ENCODE data around the gene CPB2.

The CPB2 gene

DNA sequence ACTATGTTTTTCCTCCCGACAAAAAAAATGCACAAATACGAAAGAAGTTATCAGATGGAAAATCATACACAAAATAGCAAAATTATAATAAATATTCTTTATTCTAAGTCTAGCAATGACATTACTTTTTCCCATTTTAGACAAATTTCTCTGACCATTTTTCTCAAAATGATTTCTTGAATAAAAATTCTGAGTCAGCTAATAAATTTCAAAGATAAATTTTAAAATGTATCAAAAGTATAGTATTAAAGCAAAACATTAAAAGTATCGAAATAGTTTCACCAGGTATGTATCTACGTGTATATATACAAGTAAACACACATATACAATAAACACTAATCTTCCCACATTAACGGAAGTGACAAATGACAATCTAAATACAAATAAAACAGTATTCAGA is 61.2 kb downstream of the CPB2 start:
- H3K4me3 ChIP-seq (ENCODE audit: low read length) = no peak overlapping the region
- H3K4me2 ChIP-seq (ENCODE audit: low read length) = no peak overlapping the region
- H3K36me3 ChIP-seq (replicated peaks; ENCODE audit: low read depth, low read length) = peaks cover 26% of the 10 kb centered on the region
- H3K27me3 ChIP-seq (ENCODE audit: low read depth, low read length) = no peaks in the 10 kb centered on the region
- H3K9ac ChIP-seq (ENCODE audit: low read length) = no peak overlapping the region
- H3K27ac ChIP-seq (ENCODE audit: low read length) = no peak overlapping the region
- TF ChIP-seq, protein P1, sequence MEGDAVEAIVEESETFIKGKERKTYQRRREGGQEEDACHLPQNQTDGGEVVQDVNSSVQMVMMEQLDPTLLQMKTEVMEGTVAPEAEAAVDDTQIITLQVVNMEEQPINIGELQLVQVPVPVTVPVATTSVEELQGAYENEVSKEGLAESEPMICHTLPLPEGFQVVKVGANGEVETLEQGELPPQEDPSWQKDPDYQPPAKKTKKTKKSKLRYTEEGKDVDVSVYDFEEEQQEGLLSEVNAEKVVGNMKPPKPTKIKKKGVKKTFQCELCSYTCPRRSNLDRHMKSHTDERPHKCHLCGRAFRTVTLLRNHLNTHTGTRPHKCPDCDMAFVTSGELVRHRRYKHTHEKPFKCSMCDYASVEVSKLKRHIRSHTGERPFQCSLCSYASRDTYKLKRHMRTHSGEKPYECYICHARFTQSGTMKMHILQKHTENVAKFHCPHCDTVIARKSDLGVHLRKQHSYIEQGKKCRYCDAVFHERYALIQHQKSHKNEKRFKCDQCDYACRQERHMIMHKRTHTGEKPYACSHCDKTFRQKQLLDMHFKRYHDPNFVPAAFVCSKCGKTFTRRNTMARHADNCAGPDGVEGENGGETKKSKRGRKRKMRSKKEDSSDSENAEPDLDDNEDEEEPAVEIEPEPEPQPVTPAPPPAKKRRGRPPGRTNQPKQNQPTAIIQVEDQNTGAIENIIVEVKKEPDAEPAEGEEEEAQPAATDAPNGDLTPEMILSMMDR (IDR thresholded peaks at IDR 0.05; ENCODE audit: low read depth, low read length) = no peak
- TF ChIP-seq EZH2phosphoT487 (IDR thresholded peaks at IDR 0.05; ENCODE audit: low read depth) = no peak
- H3K4me1 ChIP-seq (ENCODE audit: low read length) = peaks cover 9% of the 10 kb centered on the region; the same call in 1 of the 2 replicates
- H3K9me3 ChIP-seq (ENCODE audit: insufficient read depth, low read length) = no peaks in the 10 kb centered on the region
- H4K20me1 ChIP-seq (ENCODE audit: insufficient read depth, low read length) = peaks cover 7% of the 10 kb centered on the region; the same call in 1 of the 2 replicates
- H3K79me2 ChIP-seq (ENCODE audit: low read length) = peaks cover 55% of the 10 kb centered on the region
- no peak overlapping the region for H2AFZ ChIP-seq (ENCODE audit: low read depth, low read length)

DNA sequence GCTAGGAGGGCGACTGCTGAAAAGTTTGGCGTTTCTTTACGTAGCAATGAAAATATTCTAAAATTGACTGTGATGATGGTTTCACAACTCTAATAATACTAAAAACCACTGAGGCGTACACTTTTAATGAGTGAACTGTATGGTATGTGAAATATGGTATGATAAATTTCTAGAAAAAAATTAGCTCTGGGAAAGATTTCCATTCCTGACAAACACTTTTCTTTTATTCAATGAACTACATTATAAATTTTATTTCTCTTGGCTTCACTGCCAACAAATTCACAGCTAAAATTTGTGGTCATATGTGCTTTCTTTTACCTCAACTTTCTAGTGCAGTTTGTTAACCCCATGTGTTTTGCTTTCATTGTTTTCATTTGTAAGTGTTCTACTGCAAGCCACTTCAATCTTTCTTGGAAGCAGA is 63.4 kb downstream of the CPB2 start:
- Histone ChIP-seq H3K27ac (ENCODE audit: low read length) (no peak overlapping the region), H3K4me2 (ENCODE audit: low read length) (no peak overlapping the region), H3K9me3 (ENCODE audit: insufficient read depth, low read length) (no peaks in the 10 kb centered on the region), H2AFZ (ENCODE audit: low read depth, low read length) (no peak overlapping the region), H3K4me1 (ENCODE audit: low read length) (peaks cover 9% of the 10 kb centered on the region; the same call in 1 of the 2 replicates), H3K79me2 (ENCODE audit: low read length) (peaks cover 35% of the 10 kb centered on the region), H3K36me3 (replicated peaks; ENCODE audit: low read depth, low read length) (peaks cover 35% of the 10 kb centered on the region), H3K4me3 (ENCODE audit: low read length) (no peak overlapping the region), H3K9ac (ENCODE audit: low read length) (no peak overlapping the region), H4K20me1 (ENCODE audit: insufficient read depth, low read length) (no peaks in the 10 kb centered on the region; the same call in 1 of the 2 replicates), H3K27me3 (ENCODE audit: low read depth, low read length) (no peaks in the 10 kb centered on the region)
- no peak for TF ChIP-seq EZH2phosphoT487 (IDR thresholded peaks at IDR 0.05; ENCODE audit: low read depth)
- TF ChIP-seq, protein P1 (IDR thresholded peaks at IDR 0.05; ENCODE audit: low read depth, low read length) = no peak

DNA sequence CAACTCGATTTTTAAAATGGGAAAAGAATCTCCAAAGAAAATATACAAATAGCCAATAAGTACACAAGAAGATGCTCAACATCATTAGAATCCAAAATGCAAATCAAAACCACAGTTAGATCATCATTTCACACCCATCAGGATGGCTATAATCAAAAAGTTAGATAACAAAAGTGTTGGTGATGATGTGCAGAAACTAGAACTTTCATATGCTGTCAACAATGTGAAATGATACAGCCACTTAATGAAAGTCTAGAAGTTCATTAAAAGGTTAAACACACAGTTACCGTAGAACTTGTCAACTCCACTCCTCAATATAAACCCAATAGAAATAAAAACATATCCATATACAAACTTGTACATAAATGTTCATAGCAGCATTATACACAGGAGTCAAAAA is 64.1 kb downstream of the CPB2 start:
- Histone ChIP-seq H3K9ac (ENCODE audit: low read length) (no peak overlapping the region), H3K27me3 (ENCODE audit: low read depth, low read length) (no peaks in the 10 kb centered on the region), H3K4me1 (ENCODE audit: low read length) (peaks cover 9% of the 10 kb centered on the region; the same call in 1 of the 2 replicates), H4K20me1 (ENCODE audit: insufficient read depth, low read length) (no peaks in the 10 kb centered on the region; the same call in 1 of the 2 replicates), H3K4me3 (ENCODE audit: low read length) (no peak overlapping the region), H3K79me2 (ENCODE audit: low read length) (peaks cover 31% of the 10 kb centered on the region), H3K36me3 (replicated peaks; ENCODE audit: low read depth, low read length) (peaks cover 40% of the 10 kb centered on the region), H3K9me3 (ENCODE audit: insufficient read depth, low read length) (no peaks in the 10 kb centered on the region), H3K4me2 (ENCODE audit: low read length) (no peak overlapping the region), H2AFZ (ENCODE audit: low read depth, low read length) (no peak overlapping the region), H3K27ac (ENCODE audit: low read length) (no peak overlapping the region)
- TF ChIP-seq, protein P1 (IDR thresholded peaks at IDR 0.05; ENCODE audit: low read depth, low read length) = no peak
- no peak for TF ChIP-seq EZH2phosphoT487 (IDR thresholded peaks at IDR 0.05; ENCODE audit: low read depth)

DNA sequence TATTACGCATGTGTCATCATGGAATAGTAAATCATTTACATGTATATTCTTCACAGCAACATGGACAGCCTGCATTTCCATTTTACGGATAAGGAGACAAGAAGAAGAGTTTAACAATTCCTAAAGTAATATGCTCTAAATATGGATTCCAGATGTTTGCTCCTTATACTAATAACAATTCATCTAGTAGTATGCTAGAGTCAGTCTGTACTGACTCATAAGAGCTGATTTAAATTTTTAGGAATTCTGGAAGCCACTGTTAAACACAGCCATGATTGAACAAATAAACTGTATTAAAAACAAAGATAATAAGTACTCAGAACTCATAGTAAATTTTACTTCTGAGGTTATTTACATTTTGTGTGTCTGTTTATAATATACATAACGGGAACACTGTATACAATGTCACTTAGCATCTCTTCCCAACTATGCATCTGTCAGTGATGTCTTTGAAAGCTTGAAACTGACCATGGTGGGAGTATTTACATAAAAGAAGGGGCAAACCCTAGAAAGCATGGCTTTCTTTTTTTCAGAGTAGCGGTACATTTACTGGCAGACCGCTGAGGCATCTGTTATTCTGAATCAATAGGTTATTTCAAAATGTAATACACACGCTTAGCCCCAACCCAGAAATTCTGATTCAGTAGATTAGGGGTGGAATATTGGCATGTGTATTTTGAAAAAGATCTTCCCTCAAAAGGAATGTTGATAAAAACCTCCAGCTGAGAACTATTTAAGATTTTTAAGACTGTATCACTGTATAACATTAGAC is 65.2 kb downstream of the CPB2 start:
- Histone ChIP-seq H3K9ac (ENCODE audit: low read length) (no peak overlapping the region), H3K4me1 (ENCODE audit: low read length) (peaks cover 9% of the 10 kb centered on the region; the same call in 1 of the 2 replicates), H3K27ac (ENCODE audit: low read length) (no peak overlapping the region), H3K4me2 (ENCODE audit: low read length) (no peak overlapping the region), H3K36me3 (replicated peaks; ENCODE audit: low read depth, low read length) (peaks cover 46% of the 10 kb centered on the region), H3K79me2 (ENCODE audit: low read length) (peaks cover 20% of the 10 kb centered on the region; the same call in 1 of the 2 replicates), H3K4me3 (ENCODE audit: low read length) (no peak overlapping the region), H3K9me3 (ENCODE audit: insufficient read depth, low read length) (no peaks in the 10 kb centered on the region), H3K27me3 (ENCODE audit: low read depth, low read length) (no peaks in the 10 kb centered on the region), H2AFZ (ENCODE audit: low read depth, low read length) (no peak overlapping the region), H4K20me1 (ENCODE audit: insufficient read depth, low read length) (peaks cover 3% of the 10 kb centered on the region; the same call in 1 of the 2 replicates)
- TF ChIP-seq EZH2phosphoT487 (IDR thresholded peaks at IDR 0.05; ENCODE audit: low read depth) = no peak
- TF ChIP-seq, protein P1 (IDR thresholded peaks at IDR 0.05; ENCODE audit: low read depth, low read length) = no peak

Measured in OCI-LY3 (cell line).